Neural progenitor cell (in vitro differentiated cells): ENCODE results near the gene PSMB3. TPM values are rescaled to one million over a fixed set of nuclear protein-coding genes. Genes with fewer than 3 reads are reported as not detected.
A peak's percentile ranks its signal among the peaks of the same experiment; 100 is the strongest.

Experiments
- DNase-seq: peaks from one replicate; pipeline ENCODE4 v3.0.0-alpha.2; 2016; ENCODE audit warnings: low spot score
- H2AFZ ChIP-seq: fragments of 200-600 bp; sonication (generic); replicated peaks from 2 replicates; pipeline ENCODE4 v1.6.1; 2016; ENCODE audit warnings: antibody characterized with exemption
- H3F3A ChIP-seq: fragments of 200-600 bp; sonication (generic); 2 replicates; pipeline ENCODE4 v1.6.1; 2016; ENCODE audit warnings: antibody characterized with exemption, low read depth
- H3K27ac ChIP-seq: fragments of 200-600 bp; sonication (generic); 2 replicates; pipeline ENCODE4 v1.5.1; 2016; ENCODE audit warnings: mild to moderate bottlenecking
- H3K27me3 ChIP-seq: fragments of 200-600 bp; sonication (generic); 2 replicates; pipeline ENCODE4 v1.6.1; 2016; ENCODE audit warnings: mild to moderate bottlenecking, moderate library complexity
- H3K36me3 ChIP-seq: fragments of 200-600 bp; sonication (generic); 2 replicates; pipeline ENCODE4 v1.5.1; 2016
- H3K4me1 ChIP-seq: fragments of 200-600 bp; sonication (generic); 2 replicates; pipeline ENCODE4 v1.6.1; 2016; ENCODE audit warnings: mixed run types
- H3K4me2 ChIP-seq: fragments of 200-600 bp; sonication (generic); 2 replicates; pipeline ENCODE4 v1.6.1; 2016
- H3K4me3 ChIP-seq: fragments of 200-600 bp; sonication (generic); 2 replicates; pipeline ENCODE4 v1.5.1; 2016
- H3K79me2 ChIP-seq: fragments of 200-600 bp; sonication (generic); 2 replicates; pipeline ENCODE4 v1.6.1; 2016; ENCODE audit warnings: low read depth
- H3K9ac ChIP-seq: fragments of 200-600 bp; sonication (generic); 2 replicates; pipeline ENCODE4 v1.6.1; 2016
- H3K9me3 ChIP-seq: fragments of 200-600 bp; sonication (generic); 2 replicates; pipeline ENCODE4 v1.5.1; 2016; ENCODE audit warnings: low read depth
- H4K20me1 ChIP-seq: fragments of 200-600 bp; sonication (generic); 2 replicates; pipeline ENCODE4 v1.6.1; 2016; ENCODE audit warnings: low read depth
- H3K27ac Mint-ChIP-seq: 3 replicates; pipeline ENCODE4 v1.8.0; 2021; ENCODE audit warnings: mixed read lengths
- H3K27me3 Mint-ChIP-seq: 2 replicates; pipeline ENCODE4 v1.8.0; 2022; ENCODE audit warnings: low read depth, mild to moderate bottlenecking, inconsistent platforms, moderate library complexity, mixed read lengths; ENCODE audit not compliant: insufficient read depth
- H3K36me3 Mint-ChIP-seq: 3 replicates; pipeline ENCODE4 v1.8.0; 2021; ENCODE audit warnings: mixed read lengths
- H3K4me1 Mint-ChIP-seq: 3 replicates; pipeline ENCODE4 v1.8.0; 2021; ENCODE audit warnings: mixed read lengths
- H3K4me3 Mint-ChIP-seq: 3 replicates; pipeline ENCODE4 v1.8.0; 2021; ENCODE audit warnings: mild to moderate bottlenecking, moderate library complexity, mixed read lengths
- H3K9me3 Mint-ChIP-seq: 3 replicates; pipeline ENCODE4 v1.8.0; 2020; ENCODE audit warnings: mixed read lengths
- CTCF ChIP-seq: fragments of 200-600 bp; sonication (generic); IDR thresholded peaks from 2 replicates; pipeline ENCODE4 v1.5.1; 2017; ENCODE audit warnings: antibody characterized with exemption, mild to moderate bottlenecking
- EZH2 ChIP-seq: fragments of 200-600 bp; sonication (generic); IDR thresholded peaks from 2 replicates; pipeline ENCODE4 v1.6.1; 2017; ENCODE audit warnings: antibody characterized with exemption, mild to moderate bottlenecking, moderate library complexity
- EZH2phosphoT487 ChIP-seq: fragments of 200-600 bp; sonication (generic); IDR thresholded peaks from 2 replicates; pipeline ENCODE4 v1.6.1; 2017; ENCODE audit warnings: antibody characterized with exemption
- total RNA-seq: library from RNA; depleted of rRNA; stranded (reverse); fragments of >200 nt; gene quantifications from 2 replicates; pipeline ENCODE4 v1.2.3, GENCODE V29; 2015; ENCODE audit warnings: low replicate concordance

Gene PSMB3
- total RNA-seq, 1 donor from 2014 or later = 127 TPM

DNA sequence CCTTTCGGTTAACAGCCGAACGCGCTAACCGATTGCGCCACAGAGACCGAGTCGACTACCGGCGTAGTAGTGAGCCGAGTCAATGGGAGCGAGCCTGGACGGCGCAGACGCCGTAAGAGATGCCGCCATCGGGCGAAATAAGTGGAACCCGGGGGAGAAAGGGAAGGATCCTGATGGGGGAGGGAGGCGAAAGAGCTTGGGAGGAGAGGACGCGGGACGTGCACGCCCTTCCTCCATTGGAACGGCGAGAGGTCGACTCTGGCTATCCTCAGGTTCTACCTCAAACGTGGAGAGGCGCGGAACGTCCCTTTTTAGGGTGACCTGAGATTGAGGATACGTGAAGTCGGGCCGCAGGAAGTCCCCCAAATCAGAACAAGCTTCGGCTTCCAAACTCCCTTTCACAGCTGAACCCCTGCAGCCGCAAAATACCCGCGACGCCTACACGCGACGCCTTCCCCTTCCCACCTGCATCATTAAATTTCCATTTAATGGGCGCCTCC is 683 bp upstream of the PSMB3 start:
- Histone ChIP-seq H3K27me3 (no peaks in the 10 kb centered on the region), H3K4me1 (peaks cover 14% of the 10 kb centered on the region), H3F3A (peaks cover 38% of the 10 kb centered on the region), H3K79me2 (peaks cover 55% of the 10 kb centered on the region), H3K9ac (no peak overlapping the region), H3K27ac (no peak overlapping the region), H3K4me2 (peak overlapping the region; percentile 99), H3K9me3 (no peaks in the 10 kb centered on the region), H3K36me3 (no peaks in the 10 kb centered on the region), H2AFZ (peak overlapping the region; percentile 84), H4K20me1 (peaks cover 11% of the 10 kb centered on the region), H3K4me3 (peak overlapping the region; percentile 92)
- Mint-ChIP-seq H3K36me3 (peaks cover 8% of the 10 kb centered on the region), H3K9me3 (peaks cover 3% of the 10 kb centered on the region), H3K4me1 (peaks cover 28% of the 10 kb centered on the region), H3K27ac (peak overlapping the region; percentile 98), H3K4me3 (peak overlapping the region; percentile 99), H3K27me3 (peaks cover 23% of the 10 kb centered on the region)
- peak; percentile 94 for DNase-seq
- no peak for TF ChIP-seq EZH2phosphoT487
- TF ChIP-seq CTCF = no peak
- no peak for TF ChIP-seq EZH2

DNA sequence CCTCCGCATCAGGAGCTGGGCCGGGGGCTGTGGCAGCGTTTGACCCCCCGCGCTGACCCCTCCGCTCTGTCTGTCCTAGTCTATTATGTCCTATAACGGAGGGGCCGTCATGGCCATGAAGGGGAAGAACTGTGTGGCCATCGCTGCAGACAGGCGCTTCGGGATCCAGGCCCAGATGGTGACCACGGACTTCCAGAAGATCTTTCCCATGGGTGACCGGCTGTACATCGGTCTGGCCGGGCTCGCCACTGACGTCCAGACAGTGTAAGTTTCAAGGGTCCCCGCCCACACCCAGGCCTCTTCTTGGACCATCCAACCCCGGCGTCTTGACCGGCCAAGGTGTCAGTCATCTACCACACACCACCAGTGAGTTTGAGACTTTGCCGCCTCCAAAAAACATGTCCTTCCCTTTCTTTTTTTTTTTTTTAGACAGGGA is 548 bp downstream of the PSMB3 start:
- peak overlapping the region; percentile 99 for H3K4me3 Mint-ChIP-seq
- Histone ChIP-seq H3F3A (peaks cover 38% of the 10 kb centered on the region), H2AFZ (peak overlapping the region; percentile 44), H4K20me1 (peaks cover 4% of the 10 kb centered on the region), H3K36me3 (no peaks in the 10 kb centered on the region), H3K4me3 (peak overlapping the region; percentile 92), H3K4me1 (peaks cover 14% of the 10 kb centered on the region), H3K27ac (no peak overlapping the region), H3K4me2 (peak overlapping the region; percentile 84), H3K79me2 (peaks cover 43% of the 10 kb centered on the region), H3K9me3 (no peaks in the 10 kb centered on the region), H3K27me3 (no peaks in the 10 kb centered on the region), H3K9ac (peak overlapping the region; percentile 45)
- peaks cover 3% of the 10 kb centered on the region for H3K9me3 Mint-ChIP-seq
- TF ChIP-seq EZH2phosphoT487 = no peak
- no peak for TF ChIP-seq EZH2
- no peak for TF ChIP-seq CTCF
- DNase-seq = no peak
- peaks cover 23% of the 10 kb centered on the region for H3K27me3 Mint-ChIP-seq
- peaks cover 28% of the 10 kb centered on the region for H3K4me1 Mint-ChIP-seq
- no peak overlapping the region for H3K27ac Mint-ChIP-seq
- H3K36me3 Mint-ChIP-seq = peaks cover 8% of the 10 kb centered on the region

- H3K36me3 ChIP-seq = no peaks in the 10 kb centered on the region
- no peak overlapping the region for H3K4me3 Mint-ChIP-seq
These were observed 9.1 kb downstream of the PSMB3 start for GRCh38 chr17:38761612-38762011.

More at GRCh38 chr17:38761612-38762011, 9.1 kb downstream of the PSMB3 start:
- TF ChIP-seq CTCF (peak; percentile 67), EZH2phosphoT487 (no peak)
- no peak overlapping the region for H3K27ac ChIP-seq
- Mint-ChIP-seq H3K36me3 (peaks cover 18% of the 10 kb centered on the region), H3K27ac (no peak overlapping the region), H3K4me1 (no peaks in the 10 kb centered on the region), H3K27me3 (no peaks in the 10 kb centered on the region), H3K9me3 (no peaks in the 10 kb centered on the region)
- peak; percentile 71 for DNase-seq
- H3K9me3 ChIP-seq = no peaks in the 10 kb centered on the region
- no peak overlapping the region for H3K4me2 ChIP-seq
- H3K4me3 ChIP-seq = no peak overlapping the region
- H3K9ac ChIP-seq = no peak overlapping the region
- H3K79me2 ChIP-seq = no peaks in the 10 kb centered on the region
- peaks cover 25% of the 10 kb centered on the region for H3F3A ChIP-seq
- peaks cover 22% of the 10 kb centered on the region for H4K20me1 ChIP-seq
- H3K4me1 ChIP-seq = no peaks in the 10 kb centered on the region
- no peaks in the 10 kb centered on the region for H3K27me3 ChIP-seq
- H2AFZ ChIP-seq = no peak overlapping the region
